ENCODE measurements around the gene FADS1.

FADS1 gene

GRCh38 chr11:61791737-61792309 is 25.0 kb downstream of the FADS1 start:
- TF ChIP-seq REST (IDR thresholded peaks at IDR 0.05; ENCODE audit: insufficient replicate concordance, low read depth) = no peak
- TF ChIP-seq POLR2AphosphoS5 (IDR thresholded peaks at IDR 0.05; ENCODE audit: low read depth) = peak; percentile 25; the same call in 1 of the 2 replicates
- Histone ChIP-seq H3K27me3 (ENCODE audit: insufficient read depth, poor library complexity, severe bottlenecking) (no peaks in the 10 kb centered on the region), H3K27ac (replicated peaks) (peak overlapping the region; percentile 100), H3K4me3 (replicated peaks; ENCODE audit: insufficient read depth, low read length) (peak overlapping the region; percentile 78)
- peak in 1 of 2 experiments; percentile 55 for DNase-seq (ENCODE audit: low read depth in 1 of 2, low spot score in 1 of 2)

GRCh38 chr11:61787928-61788491 is 28.8 kb downstream of the FADS1 start:
- DNase-seq (ENCODE audit: low read depth in 1 of 2, low spot score in 1 of 2) = peak in 1 of 2 experiments; percentile 38
- Histone ChIP-seq H3K4me3 (replicated peaks; ENCODE audit: insufficient read depth, low read length) (no peak overlapping the region), H3K27ac (replicated peaks) (no peak overlapping the region), H3K27me3 (ENCODE audit: insufficient read depth, poor library complexity, severe bottlenecking) (no peaks in the 10 kb centered on the region)
- no peak for TF ChIP-seq REST (IDR thresholded peaks at IDR 0.05; ENCODE audit: insufficient replicate concordance, low read depth)
- peak; percentile 27 for TF ChIP-seq CTCF (IDR thresholded peaks at IDR 0.05; ENCODE audit: insufficient read depth, low read length)

GRCh38 chr11:61785837-61786402 is 30.9 kb downstream of the FADS1 start:
- DNase-seq (ENCODE audit: low read depth in 1 of 2, low spot score in 1 of 2) = no peak
- H3K27me3 ChIP-seq (ENCODE audit: insufficient read depth, poor library complexity, severe bottlenecking) = no peaks in the 10 kb centered on the region
- TF ChIP-seq REST (IDR thresholded peaks at IDR 0.05; ENCODE audit: insufficient replicate concordance, low read depth) (no peak), POLR2AphosphoS5 (IDR thresholded peaks at IDR 0.05; ENCODE audit: low read depth) (no peak), CTCF (IDR thresholded peaks at IDR 0.05; ENCODE audit: insufficient read depth, low read length) (no peak), GABPA (IDR thresholded peaks at IDR 0.05; ENCODE audit: low read depth) (no peak)
- H3K27ac ChIP-seq (replicated peaks) = no peak overlapping the region
- no peak overlapping the region for H3K4me3 ChIP-seq (replicated peaks; ENCODE audit: insufficient read depth, low read length)

All from HL-60 (cell line).